Activated CD8-positive, alpha-beta memory T cell treated with anti-CD3 and anti-CD28 coated beads, Interleukin-2, amount 50 U/mL, for 48 hours (primary cell): ENCODE results near the gene C1QB.
"Not testable (repeated sequence)": the region's sequence is repeated elsewhere in the genome, so short reads cannot be mapped to it uniquely, and the experiment has no call there.

Source experiments
- DNase-seq: peaks from one replicate; pipeline ENCODE4 v3.0.0-alpha.2; 2020

Gene C1QB

DNA sequence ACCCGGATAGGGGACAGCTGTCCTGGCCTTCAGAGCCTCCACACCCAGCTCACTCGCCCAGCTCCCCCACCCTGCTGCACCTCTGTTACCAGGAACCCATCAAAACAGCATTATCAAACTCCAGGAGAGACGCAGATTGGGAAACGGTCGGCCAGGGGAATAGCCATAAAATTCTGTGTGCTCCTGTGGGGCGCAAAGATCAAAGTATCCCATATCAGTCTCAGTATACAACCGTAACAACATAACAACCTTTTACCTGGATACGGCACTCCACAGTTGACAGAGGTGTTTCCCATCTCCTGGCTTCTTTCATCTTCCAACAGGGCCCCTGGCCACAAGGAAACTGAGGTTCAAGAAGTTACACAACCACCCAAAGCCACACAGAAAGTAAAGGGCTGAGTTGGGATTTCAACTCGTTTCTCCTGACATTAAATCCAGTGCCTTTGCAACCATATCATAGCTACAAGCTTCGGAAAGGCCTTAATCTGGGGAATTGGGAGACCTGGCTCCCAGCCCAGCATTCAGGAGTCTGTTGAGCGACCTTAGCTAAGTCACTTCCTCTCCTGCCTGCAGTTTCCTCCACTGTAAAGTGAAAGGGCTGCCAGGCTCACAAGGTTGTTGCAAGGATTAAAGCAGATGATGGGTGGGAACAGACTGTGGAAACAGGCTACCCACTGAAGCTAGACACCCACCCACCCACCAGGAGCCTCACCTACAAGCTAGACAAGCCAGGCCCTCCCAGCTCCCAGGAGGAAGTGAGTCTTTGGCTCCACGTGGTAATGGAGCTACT is 49.5 kb downstream of the C1QB start:
- no peak for DNase-seq

DNA sequence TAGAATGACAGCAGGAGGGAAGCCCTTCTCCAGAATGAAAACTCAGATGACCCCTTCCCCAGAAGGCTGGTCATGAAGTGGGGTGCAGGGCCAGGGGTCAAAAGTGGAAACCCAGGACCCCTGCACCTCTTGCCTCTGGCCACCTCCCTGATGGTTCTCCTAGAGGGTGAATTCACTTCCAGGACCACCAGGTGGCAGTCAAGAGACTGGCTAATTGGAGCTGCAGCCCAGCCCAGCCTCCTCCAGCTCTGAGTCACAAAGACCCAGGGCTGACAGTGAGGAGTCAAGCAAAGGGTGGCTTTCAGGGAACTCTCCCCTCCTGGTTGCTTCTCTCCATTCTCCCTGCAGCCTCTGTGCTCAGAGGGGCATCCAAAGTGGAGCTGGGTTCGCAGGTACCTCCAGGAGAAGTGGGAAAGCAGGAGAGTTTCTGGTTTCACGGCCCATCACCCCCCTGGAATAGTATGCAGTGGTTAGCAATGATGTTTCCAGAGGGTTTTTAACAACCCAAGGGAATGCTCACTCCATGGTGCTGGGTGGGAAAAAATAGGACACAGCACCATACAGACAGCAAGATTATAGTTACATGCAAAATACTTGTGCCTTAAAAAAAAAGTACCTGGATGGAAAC is 51.5 kb downstream of the C1QB start:
- DNase-seq, result peak; percentile 82

DNA sequence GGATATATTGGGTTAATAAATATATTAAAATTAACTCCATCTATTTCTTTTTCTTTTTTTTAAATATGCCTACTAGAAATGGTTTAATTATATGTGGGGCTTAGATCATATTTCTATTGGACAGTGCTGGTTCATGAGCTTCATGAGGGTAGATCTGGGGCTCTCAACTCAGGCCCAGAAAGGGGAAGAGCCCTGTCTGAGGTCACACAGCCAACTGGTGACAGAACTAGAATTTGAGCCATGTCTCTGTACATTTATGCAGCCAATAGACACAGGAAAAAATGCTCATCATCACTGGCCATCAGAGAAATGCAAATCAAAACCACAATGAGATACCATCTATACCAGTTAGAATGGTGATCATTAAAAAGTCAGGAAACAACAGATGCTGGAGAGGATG is 52.5 kb downstream of the C1QB start:
- DNase-seq, result no peak

DNA sequence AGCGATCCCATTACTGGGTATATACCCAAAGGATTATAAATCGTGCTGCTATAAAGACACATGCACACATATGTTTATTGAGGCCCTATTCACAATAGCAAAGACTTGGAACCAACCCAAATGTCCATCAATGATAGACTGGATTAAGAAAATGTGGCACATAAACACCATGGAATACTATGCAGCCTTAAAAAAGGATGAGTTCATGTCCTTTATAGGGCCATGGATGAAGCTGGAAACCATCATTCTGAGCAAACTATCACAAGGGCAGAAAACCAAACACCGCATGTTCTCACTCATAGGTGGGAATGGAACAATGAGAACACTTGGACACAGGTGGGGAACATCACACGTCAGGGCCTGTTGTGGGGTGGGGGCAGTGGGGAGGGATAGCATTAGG is 53.1 kb downstream of the C1QB start:
- DNase-seq, result not testable (repeated sequence)

DNA sequence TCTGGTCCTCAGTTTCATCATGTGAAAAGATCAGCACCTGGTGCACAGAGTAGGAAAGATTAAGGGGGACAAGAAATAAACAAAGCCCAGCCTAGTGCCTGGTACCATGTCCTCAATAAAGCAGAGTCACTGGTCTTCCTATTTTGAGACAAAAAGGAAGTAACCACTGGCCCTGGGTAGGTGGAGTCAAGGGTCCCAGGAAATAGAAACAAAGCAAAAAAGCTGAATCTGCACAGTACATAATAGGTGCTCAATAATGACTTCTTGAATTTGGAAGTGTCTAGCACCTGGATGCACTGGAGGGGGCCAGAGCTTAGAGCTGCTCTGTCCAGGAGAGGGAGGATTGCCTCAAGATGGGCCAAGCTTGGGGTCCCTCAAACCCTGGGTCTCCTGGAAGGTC is 55.7 kb downstream of the C1QB start:
- no peak for DNase-seq

DNA sequence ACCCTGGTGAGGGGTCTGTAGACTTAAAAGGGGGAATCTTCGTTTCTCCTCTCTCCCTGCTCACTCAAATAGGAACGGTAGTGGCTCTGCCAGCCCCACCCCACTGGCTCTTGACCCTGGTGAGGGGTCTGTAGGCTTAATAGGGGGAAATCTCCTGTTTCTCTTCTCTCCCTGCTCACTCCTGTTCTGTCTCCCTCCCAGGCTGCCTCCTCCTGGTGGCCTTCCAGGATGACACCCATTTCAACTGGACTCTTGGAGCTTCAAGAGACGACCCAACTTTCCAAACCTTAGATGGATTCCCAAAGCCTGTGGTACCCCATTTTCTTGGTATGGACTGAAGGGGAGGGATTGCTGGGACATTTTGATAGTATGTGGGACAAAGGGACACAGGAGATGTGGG is 56.2 kb downstream of the C1QB start:
- no peak for DNase-seq

DNA sequence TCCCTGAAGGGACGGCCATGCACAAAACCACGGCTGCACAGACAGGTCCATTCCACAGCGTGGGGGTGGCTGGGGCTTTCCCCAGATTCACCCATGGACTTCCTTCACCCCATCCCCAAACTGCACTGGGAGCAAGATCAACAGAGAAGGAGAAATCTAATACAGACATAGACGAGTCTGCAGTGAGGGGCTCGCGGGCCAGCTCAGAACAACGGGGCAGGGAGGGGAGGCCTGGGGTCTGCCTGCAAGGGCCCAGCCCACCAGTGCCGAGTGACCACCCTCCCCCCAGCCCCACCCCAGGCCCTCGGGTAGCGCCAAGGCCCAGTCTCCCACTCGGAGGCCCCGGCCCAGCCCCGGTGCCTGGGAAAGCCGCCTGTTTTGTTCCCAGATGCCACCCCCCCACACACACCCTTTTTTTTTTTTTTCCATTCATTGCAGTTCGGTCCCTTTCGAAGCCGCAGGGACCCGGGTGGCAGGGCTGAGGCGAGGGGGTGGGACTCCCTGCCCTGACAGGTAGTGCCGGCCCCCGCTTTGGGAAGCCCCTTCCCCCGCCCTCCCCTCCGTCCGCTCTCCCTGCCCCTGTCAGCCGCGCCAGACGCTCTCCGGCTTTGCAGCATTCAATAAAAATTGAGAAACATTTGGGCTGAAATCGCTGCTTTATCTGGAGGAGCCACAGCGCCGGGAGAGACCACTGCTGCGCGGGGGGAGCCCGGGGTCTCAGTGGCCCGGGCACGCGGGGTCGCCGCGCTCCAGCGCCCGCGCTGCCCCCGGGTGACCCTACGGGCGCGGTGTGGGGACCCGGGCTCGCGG is 57.1 kb downstream of the C1QB start:
- peak; percentile 66 for DNase-seq

DNA sequence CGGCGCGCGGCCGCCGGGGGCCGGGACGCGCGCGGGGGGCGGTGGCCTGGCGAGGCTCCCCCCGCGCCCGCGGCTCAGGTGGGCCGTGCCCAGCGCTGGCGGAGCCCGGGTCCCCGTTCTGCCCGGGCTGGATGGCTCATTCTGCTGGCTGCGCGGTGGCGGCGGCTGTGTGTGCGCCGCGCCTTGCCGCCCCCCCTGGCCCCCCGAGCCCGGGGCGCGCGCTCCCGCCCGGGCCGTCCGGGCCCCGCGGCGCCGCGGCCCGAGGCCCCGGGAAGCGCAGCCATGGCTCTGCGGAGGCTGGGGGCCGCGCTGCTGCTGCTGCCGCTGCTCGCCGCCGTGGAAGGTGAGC is 57.6 kb downstream of the C1QB start, which contains the start of gene EPHB2:
EPHB2 (plus strand) TSS at position 139 of the 349 bp plus-strand sequence; CDS start at position 283, 144 bp downstream.
- no peak for DNase-seq

DNA sequence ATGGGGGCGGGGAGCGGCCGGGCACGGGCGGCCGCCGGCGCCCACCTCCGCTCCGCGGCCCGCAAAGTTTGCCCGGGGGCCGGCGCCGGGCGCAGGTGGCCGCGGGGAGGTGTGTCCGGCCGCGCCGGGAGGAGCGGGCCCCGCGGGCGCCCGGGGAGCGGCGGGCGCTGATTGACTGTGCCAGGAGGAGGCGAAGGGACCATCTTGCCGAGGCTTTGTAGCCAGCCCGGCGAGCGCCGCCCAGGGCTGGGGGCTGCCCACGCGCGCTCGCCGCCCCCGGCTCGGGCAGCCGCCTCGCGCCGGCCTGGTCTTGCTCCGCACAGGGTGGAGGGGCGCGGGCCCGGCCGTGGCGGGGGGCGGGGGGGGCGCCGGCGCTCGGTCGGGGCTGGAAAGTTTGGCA is 58.0 kb downstream of the C1QB start:
- DNase-seq, result no peak
